Stimulated activated naive CD8-positive, alpha-beta T cell treated with anti-CD3 and anti-CD28 coated beads, Interleukin-15, Interleukin-2, amounts not matched to agents 100 ng/mL and 50 ng/mL, for 24 hours (primary cell): ENCODE measurements around the gene SWSAP1.
"Not testable (repeated sequence)": the region's sequence is repeated elsewhere in the genome, so short reads cannot be mapped to it uniquely, and the experiment has no call there.

Source experiments
- H3K27ac Mint-ChIP-seq: one replicate; pipeline ENCODE4 v1.8.0; 2021; ENCODE audit warnings: mild to moderate bottlenecking, mixed read lengths
- H3K27me3 Mint-ChIP-seq: one replicate; pipeline ENCODE4 v1.8.0; 2021; ENCODE audit warnings: mixed read lengths
- H3K36me3 Mint-ChIP-seq: one replicate; pipeline ENCODE4 v1.8.0; 2021; ENCODE audit warnings: low read depth, mixed read lengths
- H3K4me1 Mint-ChIP-seq: one replicate; pipeline ENCODE4 v1.8.0; 2021; ENCODE audit warnings: low read depth, mixed read lengths
- H3K4me3 Mint-ChIP-seq: one replicate; pipeline ENCODE4 v1.8.0; 2021; ENCODE audit warnings: mild to moderate bottlenecking, mixed read lengths
- H3K9me3 Mint-ChIP-seq: one replicate; pipeline ENCODE4 v1.8.0; 2021; ENCODE audit warnings: mixed read lengths

SWSAP1 gene

GRCh38 chr19:11345122-11345803, 29.2 kb upstream of the SWSAP1 start:
- H3K9me3 Mint-ChIP-seq, result peaks cover 7% of the 10 kb centered on the region
- H3K4me3 Mint-ChIP-seq, result peak overlapping the region; percentile 96
- H3K27ac Mint-ChIP-seq, result peak overlapping the region; percentile 90
- H3K36me3 Mint-ChIP-seq, result no peaks in the 10 kb centered on the region
- no peaks in the 10 kb centered on the region for H3K27me3 Mint-ChIP-seq
- H3K4me1 Mint-ChIP-seq, result peaks cover 32% of the 10 kb centered on the region

- H3K36me3 Mint-ChIP-seq, result no peaks in the 10 kb centered on the region
- H3K4me3 Mint-ChIP-seq, result peak within 1 kb of the TSS; percentile 96
- H3K4me1 Mint-ChIP-seq, result peaks cover 32% of the 10 kb centered on the region
- peaks cover 7% of the 10 kb centered on the region for H3K9me3 Mint-ChIP-seq
- H3K27ac Mint-ChIP-seq, result peak within 1 kb of the TSS; percentile 90
- H3K27me3 Mint-ChIP-seq, result no peaks in the 10 kb centered on the region
These were observed 28.1 kb upstream of the SWSAP1 start, which contains the start of the genes CCDC159 and TMEM205 for GRCh38 chr19:11346104-11346940. TSS of gene CCDC159 (plus strand) at chr19:11346519. CDS start at chr19:11346607, 88 bp downstream. TSS of gene TMEM205 (minus strand) at chr19:11346268. CDS start at chr19:11345619, 649 bp downstream.

DNA sequence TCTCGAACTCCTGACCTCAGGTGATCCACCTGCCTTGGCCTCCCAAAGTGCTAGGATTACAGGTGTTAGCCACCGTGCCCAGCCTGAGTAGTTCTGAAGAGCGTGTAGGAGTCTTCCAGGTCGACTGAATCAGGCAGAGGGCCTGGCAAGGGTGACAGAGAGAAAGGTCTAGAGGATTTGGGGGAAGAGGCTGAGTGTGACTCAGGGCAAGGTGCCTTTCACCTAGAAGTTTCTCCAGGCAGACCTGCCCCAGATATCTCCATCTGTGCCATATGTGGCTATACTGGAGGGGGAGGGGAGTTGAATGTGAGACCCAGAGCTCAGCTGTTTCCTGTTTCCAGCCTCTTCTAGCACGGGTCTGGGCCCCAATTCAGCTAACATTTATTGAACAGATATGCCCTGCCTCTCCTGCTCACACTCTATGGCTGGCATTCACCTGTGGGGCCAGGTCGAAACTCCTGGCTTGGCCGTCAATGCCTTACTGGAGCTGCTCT, 26.9 kb upstream of the SWSAP1 start:
- peaks cover 32% of the 10 kb centered on the region for H3K4me1 Mint-ChIP-seq

DNA sequence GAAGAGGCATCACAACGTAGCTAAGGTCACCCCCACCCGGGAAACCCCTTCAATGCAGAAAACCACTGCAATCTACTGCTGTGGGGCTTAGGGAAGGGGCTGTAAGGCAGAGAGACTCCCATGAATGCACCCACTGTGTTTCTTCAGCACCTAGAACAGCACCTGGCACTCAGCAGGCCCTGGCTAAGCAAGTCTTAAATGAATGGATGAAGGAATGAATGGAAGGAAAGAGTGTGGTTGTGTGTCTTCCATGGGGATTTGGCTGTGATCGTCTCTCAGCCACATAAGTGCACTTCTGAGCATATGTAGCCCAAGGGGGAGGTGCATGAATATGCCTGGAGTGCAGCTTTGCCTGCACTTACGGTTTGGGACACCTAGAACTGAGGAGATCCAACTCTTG, 25.3 kb upstream of the SWSAP1 start:
- Mint-ChIP-seq H3K27ac (no peak overlapping the region), H3K27me3 (no peaks in the 10 kb centered on the region), H3K9me3 (peaks cover 7% of the 10 kb centered on the region), H3K4me1 (peaks cover 31% of the 10 kb centered on the region), H3K4me3 (no peak overlapping the region), H3K36me3 (no peaks in the 10 kb centered on the region)

More for the DNA sequence above, 26.9 kb upstream of the SWSAP1 start:
- H3K9me3 Mint-ChIP-seq, result peaks cover 7% of the 10 kb centered on the region
- H3K4me3 Mint-ChIP-seq, result peak overlapping the region; percentile 96
- H3K27me3 Mint-ChIP-seq, result no peaks in the 10 kb centered on the region
- H3K27ac Mint-ChIP-seq, result no peak overlapping the region
- H3K36me3 Mint-ChIP-seq, result no peaks in the 10 kb centered on the region

DNA sequence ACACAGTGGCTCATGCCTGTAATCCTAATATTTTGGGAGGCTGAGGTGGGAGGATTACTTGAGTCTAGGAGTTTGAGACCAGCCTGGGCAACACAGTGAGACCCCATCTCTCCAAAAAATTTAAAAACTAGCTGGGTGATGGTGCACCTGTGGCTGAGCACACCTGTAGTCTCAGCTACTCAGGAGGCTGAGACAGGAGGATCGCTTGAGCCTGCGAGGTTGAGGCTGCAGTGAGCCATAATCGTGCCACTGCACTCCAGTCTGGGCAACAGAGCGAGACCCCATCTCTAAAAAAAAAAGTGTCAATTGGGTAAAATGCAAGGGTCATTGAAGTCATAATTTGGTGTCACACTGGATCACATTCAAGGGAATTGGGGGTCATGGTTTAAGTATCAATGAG, 20.4 kb upstream of the SWSAP1 start:
- not testable (repeated sequence) for H3K27me3 Mint-ChIP-seq, H3K27ac Mint-ChIP-seq, H3K4me1 Mint-ChIP-seq, H3K9me3 Mint-ChIP-seq, H3K36me3 Mint-ChIP-seq, H3K4me3 Mint-ChIP-seq

DNA sequence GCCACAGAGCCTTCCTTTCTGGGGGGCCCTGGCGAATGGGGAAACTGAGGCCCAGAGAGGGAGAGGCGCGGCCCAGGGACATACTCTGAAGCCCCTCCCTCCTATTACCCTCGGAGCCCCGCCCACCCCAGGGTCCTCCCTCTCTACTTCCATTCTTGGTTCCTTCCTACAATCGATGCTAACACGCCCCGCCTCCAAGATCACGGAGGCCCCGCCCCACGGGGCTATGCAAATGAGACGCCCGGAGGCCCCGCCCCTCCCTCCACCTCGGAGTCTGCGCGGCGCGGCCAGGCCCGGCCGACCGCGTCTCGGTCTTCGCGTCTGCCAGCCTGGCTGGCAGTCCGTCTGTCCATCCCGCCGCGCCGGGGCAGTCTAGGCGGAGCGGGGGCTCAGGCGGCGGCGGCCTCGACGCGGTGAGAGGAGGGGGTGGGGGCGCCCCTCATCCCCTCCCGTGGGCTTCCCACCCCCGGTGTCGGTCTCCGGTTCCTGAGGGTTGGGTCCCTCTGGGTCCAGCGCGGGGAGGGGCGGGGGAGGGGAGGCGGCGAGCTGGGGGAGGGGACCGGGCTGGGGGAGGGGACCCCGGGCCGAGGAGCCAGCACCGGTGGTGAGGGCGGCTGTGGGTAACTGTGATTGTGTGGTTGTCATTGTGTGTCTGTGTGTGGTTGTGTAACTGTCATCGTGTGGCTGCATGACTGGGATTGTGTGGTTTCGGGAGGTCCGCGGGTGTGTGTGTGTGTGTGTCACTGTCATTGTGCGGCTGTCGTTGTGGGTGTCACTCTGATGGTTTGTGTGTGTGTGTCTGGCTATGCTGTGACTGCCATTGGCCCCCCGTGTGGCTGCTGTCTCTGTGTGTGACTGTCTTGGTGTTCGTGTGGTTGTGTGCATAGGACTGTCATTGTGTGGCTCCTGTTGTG, 19.0 kb upstream of the SWSAP1 start, which contains the start of gene PLPPR2:
Gene PLPPR2 (plus strand): TSS at position 273 of the 914 bp plus-strand sequence. CDS start 2,242 bp downstream, outside the sequence.
- peaks cover 10% of the 10 kb centered on the region for H3K27me3 Mint-ChIP-seq
- peak within 1 kb of the TSS; percentile 64 for H3K4me3 Mint-ChIP-seq
- H3K9me3 Mint-ChIP-seq, result no peaks in the 10 kb centered on the region
- H3K36me3 Mint-ChIP-seq, result no peaks in the 10 kb centered on the region
- H3K4me1 Mint-ChIP-seq, result peaks cover 9% of the 10 kb centered on the region
- H3K27ac Mint-ChIP-seq, result no peak within 1 kb of the TSS

DNA sequence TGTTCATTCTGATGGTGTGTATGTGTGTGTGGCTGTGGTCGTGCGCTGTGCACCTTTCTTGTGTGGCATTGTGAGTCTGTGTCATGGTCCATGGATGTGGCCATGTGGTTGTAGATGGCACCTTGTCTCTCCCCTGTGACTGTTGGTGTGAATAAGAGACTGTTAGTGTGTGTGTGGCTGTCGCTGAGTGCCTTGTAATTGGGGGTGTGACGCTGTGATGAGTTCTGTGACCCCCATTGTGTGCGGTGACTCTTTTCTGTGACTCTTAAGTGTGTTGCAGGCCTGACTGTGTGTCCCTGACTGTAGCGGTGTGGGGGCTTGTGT, 18.4 kb upstream of the SWSAP1 start:
- Mint-ChIP-seq H3K9me3 (no peaks in the 10 kb centered on the region), H3K27me3 (peaks cover 10% of the 10 kb centered on the region), H3K4me1 (peaks cover 9% of the 10 kb centered on the region), H3K36me3 (no peaks in the 10 kb centered on the region), H3K27ac (no peak overlapping the region), H3K4me3 (peak overlapping the region; percentile 64)

DNA sequence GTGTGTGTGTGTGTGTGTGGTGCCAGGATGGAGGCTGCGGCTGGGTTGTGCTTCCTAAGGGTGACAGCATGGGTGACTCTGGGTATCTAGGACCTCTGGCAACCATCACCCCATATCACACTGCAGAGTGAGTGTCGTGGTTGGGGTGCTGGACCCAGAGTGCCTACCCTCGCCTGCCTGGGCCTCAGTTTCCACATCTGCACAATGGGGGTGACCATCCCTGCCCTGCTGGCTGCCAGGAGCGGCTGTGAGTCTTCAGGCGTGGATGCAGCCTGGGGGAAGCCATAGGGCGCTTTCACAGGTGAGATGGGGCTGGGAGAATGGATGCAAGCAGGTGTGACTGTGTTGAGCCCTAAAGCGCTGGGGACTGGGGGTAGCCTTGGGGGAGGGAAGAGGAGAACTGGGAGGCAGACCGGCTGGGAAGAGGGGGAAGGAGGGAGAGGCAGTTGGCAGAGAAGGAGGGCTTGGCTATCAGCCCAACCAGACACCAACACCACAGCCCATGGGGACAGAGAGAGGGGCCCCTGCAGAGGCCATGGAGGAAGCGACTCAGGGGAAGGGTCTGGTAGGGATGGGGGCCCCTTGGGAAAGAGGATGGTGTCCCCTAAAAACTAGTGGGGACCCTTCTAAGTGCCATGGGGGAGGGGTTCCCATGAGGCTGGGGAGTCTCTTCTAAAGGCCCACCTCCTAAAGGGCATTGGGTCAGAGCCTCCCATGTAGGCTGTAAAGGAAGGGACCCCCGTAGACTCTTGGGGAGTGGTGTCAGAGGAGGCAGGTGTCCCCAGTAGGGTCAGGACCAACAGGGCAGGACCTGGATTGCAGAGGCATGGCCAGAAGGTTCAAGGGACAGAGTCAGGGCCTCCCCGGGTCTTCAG, 17.6 kb upstream of the SWSAP1 start:
- Mint-ChIP-seq H3K27me3 (peaks cover 10% of the 10 kb centered on the region), H3K36me3 (no peaks in the 10 kb centered on the region), H3K27ac (no peak overlapping the region), H3K4me1 (peaks cover 9% of the 10 kb centered on the region), H3K4me3 (no peak overlapping the region), H3K9me3 (no peaks in the 10 kb centered on the region)

- Mint-ChIP-seq H3K27ac (no peak overlapping the region), H3K4me1 (peaks cover 9% of the 10 kb centered on the region), H3K4me3 (no peak overlapping the region), H3K36me3 (no peaks in the 10 kb centered on the region), H3K9me3 (no peaks in the 10 kb centered on the region), H3K27me3 (peaks cover 10% of the 10 kb centered on the region)
These were observed 15.0 kb upstream of the SWSAP1 start for GRCh38 chr19:11359421-11359820.

- peaks cover 4% of the 10 kb centered on the region for H3K27me3 Mint-ChIP-seq
- H3K27ac Mint-ChIP-seq, result no peak overlapping the region
- H3K9me3 Mint-ChIP-seq, result no peaks in the 10 kb centered on the region
- no peak overlapping the region for H3K4me3 Mint-ChIP-seq
- H3K36me3 Mint-ChIP-seq, result peaks cover 4% of the 10 kb centered on the region
- H3K4me1 Mint-ChIP-seq, result peaks cover 1% of the 10 kb centered on the region
These were observed 13.3 kb upstream of the SWSAP1 start for GRCh38 chr19:11361037-11361770.

DNA sequence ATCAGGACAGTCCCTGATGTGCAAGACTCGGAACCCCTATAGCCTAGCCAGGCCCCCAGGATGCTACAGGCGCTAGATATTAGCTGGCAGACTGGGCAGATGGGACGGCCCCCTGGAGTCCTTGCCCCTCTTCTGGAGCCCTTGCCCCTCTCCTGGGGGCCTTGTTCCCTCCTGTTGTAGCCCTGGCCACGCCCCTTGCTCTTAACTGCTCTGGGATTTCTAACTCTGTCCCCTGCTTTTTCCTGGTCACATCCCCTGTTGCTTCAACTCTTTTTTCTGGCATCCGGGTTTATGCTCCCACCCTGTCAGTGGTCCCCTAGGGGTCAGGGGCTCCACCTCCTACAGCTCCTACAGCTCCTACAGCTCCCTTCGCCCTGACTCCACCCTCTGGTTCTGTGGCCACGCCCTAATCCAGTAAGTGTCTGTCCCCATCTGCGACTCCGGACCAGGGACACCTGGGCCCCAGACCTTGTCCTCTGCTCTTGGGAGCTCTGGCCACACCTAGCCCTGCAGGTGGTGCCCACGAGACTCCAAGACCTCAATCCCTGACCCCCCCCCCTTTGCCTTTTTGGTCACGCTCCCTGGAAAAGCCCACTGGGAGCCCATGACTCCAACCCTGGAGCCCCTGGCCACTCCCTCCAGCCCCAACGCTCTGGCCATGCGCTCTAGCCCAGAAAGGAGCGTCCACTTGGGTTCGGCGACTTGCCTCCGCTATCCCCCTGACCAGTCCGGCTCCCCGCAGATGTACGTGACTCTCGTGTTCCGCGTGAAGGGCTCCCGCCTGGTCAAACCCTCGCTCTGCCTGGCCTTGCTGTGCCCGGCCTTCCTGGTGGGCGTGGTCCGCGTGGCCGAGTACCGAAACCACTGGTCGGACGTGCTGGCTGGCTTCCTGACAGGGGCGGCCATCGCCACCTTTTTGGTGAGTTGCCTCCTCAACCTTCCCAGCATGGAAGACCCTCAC, 12.4 kb upstream of the SWSAP1 start:
- Mint-ChIP-seq H3K4me3 (no peak overlapping the region), H3K36me3 (peaks cover 4% of the 10 kb centered on the region), H3K27ac (no peak overlapping the region), H3K4me1 (no peaks in the 10 kb centered on the region), H3K9me3 (no peaks in the 10 kb centered on the region), H3K27me3 (no peaks in the 10 kb centered on the region)

DNA sequence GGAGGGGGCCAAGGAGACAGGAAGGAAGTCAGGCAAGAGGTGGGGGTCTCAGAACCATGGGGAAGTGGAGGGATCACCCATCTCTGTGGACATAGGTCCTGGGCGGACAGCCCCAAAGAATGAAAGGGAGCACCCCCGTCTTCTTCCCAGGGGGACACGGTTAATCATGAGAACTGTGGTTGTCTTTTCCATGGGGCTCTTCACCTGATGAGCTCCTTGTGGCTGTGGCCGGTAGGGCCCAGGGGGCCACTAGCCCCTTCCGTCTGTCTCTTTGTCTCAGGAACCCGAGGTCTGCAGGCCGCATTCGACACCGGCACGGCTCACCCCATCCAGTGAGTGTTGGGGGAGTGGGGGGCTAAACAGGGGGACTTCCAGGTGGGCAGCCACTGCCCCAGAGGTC, 10.6 kb upstream of the SWSAP1 start:
- no peak overlapping the region for H3K4me3 Mint-ChIP-seq
- H3K9me3 Mint-ChIP-seq, result no peaks in the 10 kb centered on the region
- no peak overlapping the region for H3K27ac Mint-ChIP-seq
- H3K36me3 Mint-ChIP-seq, result peaks cover 4% of the 10 kb centered on the region
- no peaks in the 10 kb centered on the region for H3K27me3 Mint-ChIP-seq
- H3K4me1 Mint-ChIP-seq, result no peaks in the 10 kb centered on the region
